ENCODE results near the gene BRSK2. TPM values are rescaled to one million over a fixed set of nuclear protein-coding genes. Genes with fewer than 3 reads are reported as not detected.

The BRSK2 gene
- total RNA-seq, 1 donor: 0.36 TPM

- DNase-seq (ENCODE audit: low read depth): no peak
- no peak for TF ChIP-seq CTCF (IDR thresholded peaks at IDR 0.05; ENCODE audit: insufficient read depth, low read length)
- no peak overlapping the region for H3K4me3 ChIP-seq (ENCODE audit: low read depth, low read length)
These were observed 18.4 kb upstream of the BRSK2 start for GRCh38 chr11:1371377-1371776.

GRCh38 chr11:1371836-1372465 is 17.8 kb upstream of the BRSK2 start:
- no peak for DNase-seq (ENCODE audit: low read depth)
- TF ChIP-seq CTCF (IDR thresholded peaks at IDR 0.05; ENCODE audit: insufficient read depth, low read length): no peak
- no peak overlapping the region for H3K4me3 ChIP-seq (ENCODE audit: low read depth, low read length)

DNA sequence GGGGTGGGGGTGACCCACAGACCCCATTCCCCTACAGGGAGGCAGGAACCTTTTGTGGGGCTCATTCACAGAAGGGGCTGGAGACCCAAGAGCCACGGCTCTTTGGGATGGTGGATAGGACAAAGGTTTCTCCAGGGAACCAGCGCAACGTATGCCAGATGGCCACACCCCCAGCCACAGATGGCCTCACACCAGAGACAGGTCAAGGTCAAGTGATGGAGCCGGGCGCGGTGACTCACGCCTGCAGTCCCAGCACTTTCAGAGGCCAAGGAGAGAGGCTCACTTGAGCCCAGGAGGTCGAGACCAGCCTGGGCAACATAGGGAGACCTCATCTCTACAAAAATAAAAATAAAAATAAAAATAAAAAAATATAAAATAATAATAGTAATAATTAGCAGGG is 17.1 kb upstream of the BRSK2 start:
- H3K4me3 ChIP-seq (ENCODE audit: low read depth, low read length): no peak overlapping the region
- no peak for TF ChIP-seq CTCF (IDR thresholded peaks at IDR 0.05; ENCODE audit: insufficient read depth, low read length)
- DNase-seq (ENCODE audit: low read depth): no peak

DNA sequence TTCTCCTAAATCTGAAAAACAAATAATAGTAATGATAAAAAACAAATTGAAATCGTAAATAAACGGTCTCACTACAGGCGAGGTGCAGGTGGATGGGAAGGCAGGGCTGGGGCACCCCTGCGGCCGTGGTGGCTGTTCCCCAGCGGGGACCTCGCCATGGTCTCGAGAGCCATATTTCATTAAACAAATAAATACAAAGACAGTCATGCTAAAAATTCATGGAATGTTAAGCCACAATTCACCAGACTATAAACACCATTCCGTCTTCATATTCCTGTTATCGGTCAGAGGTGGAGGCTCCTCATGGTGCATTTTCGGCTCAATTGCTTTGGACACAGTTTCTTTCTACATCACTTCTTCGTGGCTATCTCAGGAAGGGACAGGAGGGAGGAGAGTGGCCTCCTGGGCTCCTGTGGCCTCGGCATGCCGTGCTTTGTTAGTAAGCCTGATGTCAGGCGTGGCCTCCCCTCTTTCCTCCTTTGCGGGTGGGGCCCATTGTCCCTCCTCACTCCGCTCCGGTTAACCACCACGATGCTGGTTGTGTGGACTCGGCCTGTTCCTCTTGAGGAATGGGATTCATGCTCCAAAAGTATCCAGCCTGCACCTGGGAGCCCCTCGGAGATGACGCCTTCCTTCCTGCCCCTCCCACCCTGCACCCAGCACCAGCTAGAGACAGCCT is 16.1 kb upstream of the BRSK2 start:
- DNase-seq (ENCODE audit: low read depth): no peak
- no peak for TF ChIP-seq CTCF (IDR thresholded peaks at IDR 0.05; ENCODE audit: insufficient read depth, low read length)
- no peak overlapping the region for H3K4me3 ChIP-seq (ENCODE audit: low read depth, low read length)

GRCh38 chr11:1375161-1375954 is 14.4 kb upstream of the BRSK2 start:
- H3K4me3 ChIP-seq (ENCODE audit: low read depth, low read length): no peak overlapping the region
- DNase-seq (ENCODE audit: low read depth): no peak
- TF ChIP-seq CTCF (IDR thresholded peaks at IDR 0.05; ENCODE audit: insufficient read depth, low read length): no peak

GRCh38 chr11:1375955-1376258 is 13.8 kb upstream of the BRSK2 start:
- no peak for DNase-seq (ENCODE audit: low read depth)
- H3K4me3 ChIP-seq (ENCODE audit: low read depth, low read length): no peak overlapping the region
- no peak for TF ChIP-seq CTCF (IDR thresholded peaks at IDR 0.05; ENCODE audit: insufficient read depth, low read length)
